ENCODE measurements around the gene CACNA2D3. TPM values are rescaled to one million over a fixed set of nuclear protein-coding genes. Genes with fewer than 3 reads are reported as not detected.

CACNA2D3 gene
- total RNA-seq, 1 experiment from 2014 or later: not detected

GRCh38 chr3:54123776-54124196 lies 1.4 kb downstream of the CACNA2D3 start:
- in situ Hi-C loops (cut with HindIII; ENCODE audit: low sequenced_read_pairs): no loop called here

GRCh38 chr3:54125300-54125699 lies 2.9 kb downstream of the CACNA2D3 start:
- in situ Hi-C loops (cut with HindIII; ENCODE audit: low sequenced_read_pairs): no loop called here
- no peak for DNase-seq (ENCODE audit: low spot score)

More at GRCh38 chr3:54123776-54124196, 1.4 kb downstream of the CACNA2D3 start:
- DNase-seq (ENCODE audit: low spot score): peak; percentile 56

GRCh38 chr3:54126551-54126950 lies 4.2 kb downstream of the CACNA2D3 start:
- DNase-seq (ENCODE audit: low spot score): no peak
- in situ Hi-C loops (cut with HindIII; ENCODE audit: low sequenced_read_pairs): no loop called here

GRCh38 chr3:54127499-54128056 lies 5.2 kb downstream of the CACNA2D3 start:
- no peak for DNase-seq (ENCODE audit: low spot score)
- in situ Hi-C loops (cut with HindIII; ENCODE audit: low sequenced_read_pairs): no loop called here

GRCh38 chr3:54131026-54131605 lies 8.8 kb downstream of the CACNA2D3 start:
- in situ Hi-C loops (cut with HindIII; ENCODE audit: low sequenced_read_pairs): no loop called here

GRCh38 chr3:54131890-54132289 lies 9.5 kb downstream of the CACNA2D3 start:
- in situ Hi-C loops (cut with HindIII; ENCODE audit: low sequenced_read_pairs): no loop called here
- DNase-seq (ENCODE audit: low spot score): no peak

More at GRCh38 chr3:54131026-54131605, 8.8 kb downstream of the CACNA2D3 start:
- DNase-seq (ENCODE audit: low spot score): no peak

- no peak for DNase-seq (ENCODE audit: low spot score)
- in situ Hi-C loops (cut with HindIII; ENCODE audit: low sequenced_read_pairs): no loop called here
These were observed 10.3 kb downstream of the CACNA2D3 start for GRCh38 chr3:54132685-54133084.

GRCh38 chr3:54133196-54133595 lies 10.8 kb downstream of the CACNA2D3 start:
- in situ Hi-C loops (cut with HindIII; ENCODE audit: low sequenced_read_pairs): no loop called here

GRCh38 chr3:54134155-54134554 lies 11.8 kb downstream of the CACNA2D3 start:
- DNase-seq (ENCODE audit: low spot score): no peak
- in situ Hi-C loops (cut with HindIII; ENCODE audit: low sequenced_read_pairs): no loop called here

More at GRCh38 chr3:54133196-54133595, 10.8 kb downstream of the CACNA2D3 start:
- no peak for DNase-seq (ENCODE audit: low spot score)

GRCh38 chr3:54134713-54135112 lies 12.4 kb downstream of the CACNA2D3 start:
- in situ Hi-C loops (cut with HindIII; ENCODE audit: low sequenced_read_pairs): no loop called here
- no peak for DNase-seq (ENCODE audit: low spot score)

GRCh38 chr3:54137311-54137710 lies 15.0 kb downstream of the CACNA2D3 start:
- in situ Hi-C loops (cut with HindIII; ENCODE audit: low sequenced_read_pairs): no loop called here
- no peak for DNase-seq (ENCODE audit: low spot score)

- in situ Hi-C loops (cut with HindIII; ENCODE audit: low sequenced_read_pairs): no loop called here
- DNase-seq (ENCODE audit: low spot score): no peak
These were observed 16.7 kb downstream of the CACNA2D3 start for GRCh38 chr3:54138937-54139547.

GRCh38 chr3:54139630-54140029 lies 17.3 kb downstream of the CACNA2D3 start:
- in situ Hi-C loops (cut with HindIII; ENCODE audit: low sequenced_read_pairs): no loop called here
- DNase-seq (ENCODE audit: low spot score): no peak

- in situ Hi-C loops (cut with HindIII; ENCODE audit: low sequenced_read_pairs): no loop called here
- DNase-seq (ENCODE audit: low spot score): no peak
These were observed 21.9 kb downstream of the CACNA2D3 start for GRCh38 chr3:54144284-54144683.

GRCh38 chr3:54146506-54147239 lies 24.3 kb downstream of the CACNA2D3 start:
- in situ Hi-C loops (cut with HindIII; ENCODE audit: low sequenced_read_pairs): no loop called here
- peak; percentile 59 for DNase-seq (ENCODE audit: low spot score)

GRCh38 chr3:54150864-54151467 lies 28.6 kb downstream of the CACNA2D3 start:
- in situ Hi-C loops (cut with HindIII; ENCODE audit: low sequenced_read_pairs): no loop called here
- DNase-seq (ENCODE audit: low spot score): no peak

- in situ Hi-C loops (cut with HindIII; ENCODE audit: low sequenced_read_pairs): no loop called here
- no peak for DNase-seq (ENCODE audit: low spot score)
These were observed 31.1 kb downstream of the CACNA2D3 start for GRCh38 chr3:54153477-54153876.

GRCh38 chr3:54157860-54158259 lies 35.5 kb downstream of the CACNA2D3 start:
- in situ Hi-C loops (cut with HindIII; ENCODE audit: low sequenced_read_pairs): no loop called here
- no peak for DNase-seq (ENCODE audit: low spot score)

- DNase-seq (ENCODE audit: low spot score): no peak
- in situ Hi-C loops (cut with HindIII; ENCODE audit: low sequenced_read_pairs): no loop called here
These were observed 37.6 kb downstream of the CACNA2D3 start for GRCh38 chr3:54159917-54160316.

GRCh38 chr3:54163441-54163840 lies 41.1 kb downstream of the CACNA2D3 start:
- in situ Hi-C loops (cut with HindIII; ENCODE audit: low sequenced_read_pairs): no loop called here
- no peak for DNase-seq (ENCODE audit: low spot score)
